Hepatocyte (in vitro differentiated cells): ENCODE measurements around the gene CASTOR1.

ENCODE experiments used
- CTCF ChIP-seq: fragments of 200-600 bp; sonication (generic); IDR thresholded peaks from 2 replicates; pipeline ENCODE4 v1.5.1; 2016; ENCODE audit warnings: antibody characterized with exemption, mild to moderate bottlenecking; ENCODE audit not compliant: poor library complexity
- EZH2 ChIP-seq: fragments of 200-600 bp; sonication (generic); IDR thresholded peaks from 2 replicates; pipeline ENCODE4 v1.6.1; 2016; ENCODE audit warnings: antibody characterized with exemption, mild to moderate bottlenecking, borderline replicate concordance
- EZH2phosphoT487 ChIP-seq: fragments of 200-600 bp; sonication (generic); IDR thresholded peaks from one replicate; pipeline ENCODE4 v1.6.1; 2018; ENCODE audit warnings: antibody characterized with exemption, mild to moderate bottlenecking, low read depth, moderate library complexity; ENCODE audit not compliant: unreplicated experiment, severe bottlenecking

DNA sequence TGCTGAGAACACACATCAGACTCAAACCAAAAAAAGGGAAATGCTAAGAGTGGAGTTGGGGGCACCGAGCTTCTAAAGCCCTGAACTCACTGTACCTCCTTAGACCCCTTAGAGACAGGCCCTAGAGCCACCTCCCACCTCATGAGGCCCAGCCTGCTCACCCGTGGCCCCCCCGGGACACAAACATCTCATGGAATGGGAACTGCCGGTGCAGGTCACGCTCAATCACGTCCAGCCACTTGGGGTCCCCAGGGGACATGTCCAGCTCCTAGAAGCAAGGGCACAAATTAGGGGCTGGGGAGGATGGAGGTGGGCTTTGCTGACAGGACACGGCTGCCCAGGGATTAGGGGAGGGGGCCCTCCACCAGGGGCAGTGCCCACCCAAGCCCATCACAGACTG, 6.3 kb upstream of the CASTOR1 start:
- TF ChIP-seq CTCF (no peak), EZH2 (no peak), EZH2phosphoT487 (no peak)
